ENCODE measurements around the gene MRGPRG. TPM values are rescaled to one million over a fixed set of nuclear protein-coding genes. Genes with fewer than 3 reads are reported as not detected.

MRGPRG gene
- total RNA-seq, 1 experiment from 2014 or later, result not detected

DNA sequence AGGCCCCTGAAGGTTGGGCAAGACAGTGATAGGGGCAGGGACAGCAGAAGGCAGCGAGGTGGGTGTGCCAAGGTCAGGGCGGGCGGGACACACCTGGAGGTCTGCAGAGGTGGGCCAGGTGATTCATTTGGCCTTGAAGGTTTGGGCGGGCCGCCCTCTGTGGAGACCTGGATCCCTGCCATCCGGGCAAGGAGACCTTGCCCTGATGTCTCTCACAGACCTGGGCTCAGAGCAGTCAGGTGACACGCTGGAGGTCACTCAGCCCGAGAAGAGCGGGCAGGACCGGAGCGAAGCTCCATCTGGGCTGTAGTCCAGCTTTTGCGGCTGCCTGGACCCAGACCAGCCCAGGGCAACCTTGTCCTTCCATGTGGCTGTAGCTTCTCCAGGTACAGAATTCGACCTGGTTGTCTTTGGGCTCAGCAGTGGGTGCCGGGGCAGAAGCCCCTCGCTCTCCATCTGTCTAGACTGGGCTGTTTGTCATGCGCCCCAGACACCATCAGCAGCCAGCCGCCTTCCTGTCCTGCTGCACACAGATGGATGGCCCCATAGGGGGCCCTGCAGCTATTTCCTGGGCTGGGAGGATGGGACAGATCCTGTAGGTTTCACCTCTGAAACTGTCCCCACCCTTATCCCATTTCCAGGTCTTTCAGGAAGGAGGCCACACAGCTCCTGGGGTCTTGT lies 3.1 kb downstream of the MRGPRG start:
- in situ Hi-C loops (cut with HindIII; ENCODE audit: low pct_unique_long_range_greater_than_20kb, low sequenced_read_pairs) (no loop called here), intact Hi-C loops (cut with micrococcal nuclease; ENCODE audit: unreplicated experiment) (no loop called here)
- Histone ChIP-seq H3K27ac (ENCODE audit: low read length) (no peak overlapping the region), H3K36me3 (ENCODE audit: control insufficient read depth, insufficient read depth, low read length) (no peaks in the 10 kb centered on the region), H3K27me3 (ENCODE audit: control insufficient read depth, insufficient read depth, low read length) (peaks cover 28% of the 10 kb centered on the region), H3K4me1 (ENCODE audit: control insufficient read depth, insufficient read depth, low read length) (peaks cover 11% of the 10 kb centered on the region), H3K4me3 (ENCODE audit: low read depth in 2 of 2, low read length in 2 of 2) (no peak overlapping the region), H3K9me3 (ENCODE audit: control insufficient read depth, insufficient read depth, low read depth, low read length) (no peaks in the 10 kb centered on the region)
- POLR2A ChIA-PET, result interaction anchor here (0.6 kb wide), 1 partner anchor 224 kb away, joined by 3 read pairs; the partner anchor contains the start of gene NAP1L4
- no peak for TF ChIP-seq SIN3A (IDR thresholded peaks at IDR 0.05; ENCODE audit: borderline replicate concordance, insufficient read depth, low read depth, low read length)
- TF ChIP-seq, protein P1, sequence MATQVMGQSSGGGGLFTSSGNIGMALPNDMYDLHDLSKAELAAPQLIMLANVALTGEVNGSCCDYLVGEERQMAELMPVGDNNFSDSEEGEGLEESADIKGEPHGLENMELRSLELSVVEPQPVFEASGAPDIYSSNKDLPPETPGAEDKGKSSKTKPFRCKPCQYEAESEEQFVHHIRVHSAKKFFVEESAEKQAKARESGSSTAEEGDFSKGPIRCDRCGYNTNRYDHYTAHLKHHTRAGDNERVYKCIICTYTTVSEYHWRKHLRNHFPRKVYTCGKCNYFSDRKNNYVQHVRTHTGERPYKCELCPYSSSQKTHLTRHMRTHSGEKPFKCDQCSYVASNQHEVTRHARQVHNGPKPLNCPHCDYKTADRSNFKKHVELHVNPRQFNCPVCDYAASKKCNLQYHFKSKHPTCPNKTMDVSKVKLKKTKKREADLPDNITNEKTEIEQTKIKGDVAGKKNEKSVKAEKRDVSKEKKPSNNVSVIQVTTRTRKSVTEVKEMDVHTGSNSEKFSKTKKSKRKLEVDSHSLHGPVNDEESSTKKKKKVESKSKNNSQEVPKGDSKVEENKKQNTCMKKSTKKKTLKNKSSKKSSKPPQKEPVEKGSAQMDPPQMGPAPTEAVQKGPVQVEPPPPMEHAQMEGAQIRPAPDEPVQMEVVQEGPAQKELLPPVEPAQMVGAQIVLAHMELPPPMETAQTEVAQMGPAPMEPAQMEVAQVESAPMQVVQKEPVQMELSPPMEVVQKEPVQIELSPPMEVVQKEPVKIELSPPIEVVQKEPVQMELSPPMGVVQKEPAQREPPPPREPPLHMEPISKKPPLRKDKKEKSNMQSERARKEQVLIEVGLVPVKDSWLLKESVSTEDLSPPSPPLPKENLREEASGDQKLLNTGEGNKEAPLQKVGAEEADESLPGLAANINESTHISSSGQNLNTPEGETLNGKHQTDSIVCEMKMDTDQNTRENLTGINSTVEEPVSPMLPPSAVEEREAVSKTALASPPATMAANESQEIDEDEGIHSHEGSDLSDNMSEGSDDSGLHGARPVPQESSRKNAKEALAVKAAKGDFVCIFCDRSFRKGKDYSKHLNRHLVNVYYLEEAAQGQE (IDR thresholded peaks at IDR 0.05; ENCODE audit: insufficient read depth in 1 of 2, low read depth in 2 of 2, low read length in 1 of 2), result no peak
- TF ChIP-seq POLR2AphosphoS5 (IDR thresholded peaks at IDR 0.05; ENCODE audit: low read depth, low read length), result no peak
- no peak for TF ChIP-seq TCF7L2 (IDR thresholded peaks at IDR 0.05; ENCODE audit: low read depth, low read length)
- no peak for TF ChIP-seq CTCF (IDR thresholded peaks at IDR 0.05)
- CTCF ChIA-PET, result interaction anchor here (0.8 to 1.6 kb wide), 2 partner anchors 176 to 178 kb away, joined by 3 to 5 read pairs; no protein-coding TSS in a partner anchor
- ATAC-seq (no peak), DNase-seq (ENCODE audit: low read depth, low spot score) (no peak)
- BruUV-seq (replicated peaks), result no TSS peak

- H3K36me3 ChIP-seq (ENCODE audit: control insufficient read depth, insufficient read depth, low read length), result no peaks in the 10 kb centered on the region
- H3K27ac ChIP-seq (ENCODE audit: low read length), result no peak overlapping the region
- no peak for TF ChIP-seq CTCF (IDR thresholded peaks at IDR 0.05)
- TF ChIP-seq, protein P1 (IDR thresholded peaks at IDR 0.05; ENCODE audit: insufficient read depth in 1 of 2, low read depth in 2 of 2, low read length in 1 of 2), result no peak
- TF ChIP-seq SIN3A (IDR thresholded peaks at IDR 0.05; ENCODE audit: borderline replicate concordance, insufficient read depth, low read depth, low read length), result no peak
- TF ChIP-seq TCF7L2 (IDR thresholded peaks at IDR 0.05; ENCODE audit: low read depth, low read length), result no peak
- TF ChIP-seq POLR2AphosphoS5 (IDR thresholded peaks at IDR 0.05; ENCODE audit: low read depth, low read length), result no peak
- H3K4me3 ChIP-seq (ENCODE audit: low read depth in 2 of 2, low read length in 2 of 2), result no peak overlapping the region
- in situ Hi-C loops (cut with HindIII; ENCODE audit: low pct_unique_long_range_greater_than_20kb, low sequenced_read_pairs), result no loop called here
- no peaks in the 10 kb centered on the region for H3K9me3 ChIP-seq (ENCODE audit: control insufficient read depth, insufficient read depth, low read depth, low read length)
- H3K4me1 ChIP-seq (ENCODE audit: control insufficient read depth, insufficient read depth, low read length), result peaks cover 11% of the 10 kb centered on the region
- POLR2A ChIA-PET, result no interaction called here
- intact Hi-C loops (cut with micrococcal nuclease; ENCODE audit: unreplicated experiment), result no loop called here
- no peak for ATAC-seq
- CTCF ChIA-PET, result interaction anchor here (1.1 kb wide), 1 partner anchor 53 kb away, joined by 3 read pairs; no protein-coding TSS in a partner anchor
- peaks cover 28% of the 10 kb centered on the region for H3K27me3 ChIP-seq (ENCODE audit: control insufficient read depth, insufficient read depth, low read length)
- DNase-seq (ENCODE audit: low read depth, low spot score), result no peak
- no TSS peak for BruUV-seq (replicated peaks)
Measured at GRCh38 chr11:3214420-3214699, 4.3 kb downstream of the MRGPRG start.

Data from Panc1 (cell line).